HG03039 (cell line): ENCODE results near the gene FGF1.

ENCODE experiments used
- ATAC-seq: cut with Tn5 transposase; IDR thresholded peaks from one replicate; pipeline ENCODE4 v1.9.1; 2021; ENCODE audit warnings: mild to moderate bottlenecking, moderate library complexity; ENCODE audit not compliant: unreplicated experiment

The FGF1 gene

GRCh38 chr5:142685418-142686209, at the start of gene FGF1:
FGF1 (minus strand) TSS chr5:142686090; CDS start chr5:142614127, 71,963 bp downstream.
- no peak for ATAC-seq

GRCh38 chr5:142727735-142728047, 41.8 kb upstream of the FGF1 start:
- no peak for ATAC-seq

GRCh38 chr5:142726188-142726731, 40.4 kb upstream of the FGF1 start:
- no peak for ATAC-seq

- ATAC-seq = no peak
These were observed 39.6 kb upstream of the FGF1 start for GRCh38 chr5:142725231-142726187.

- no peak for ATAC-seq
These were observed 38.9 kb upstream of the FGF1 start for GRCh38 chr5:142724821-142725220.

- no peak for ATAC-seq
These were observed 37.0 kb upstream of the FGF1 start for GRCh38 chr5:142722896-142723295.

GRCh38 chr5:142722146-142722545, 36.3 kb upstream of the FGF1 start:
- no peak for ATAC-seq

GRCh38 chr5:142720641-142721271, 34.9 kb upstream of the FGF1 start:
- no peak for ATAC-seq

GRCh38 chr5:142719836-142720370, 34.0 kb upstream of the FGF1 start:
- ATAC-seq = no peak

GRCh38 chr5:142717582-142718215, 31.8 kb upstream of the FGF1 start:
- ATAC-seq = no peak

- ATAC-seq = no peak
These were observed 31.1 kb upstream of the FGF1 start for GRCh38 chr5:142716963-142717362.

- no peak for ATAC-seq
These were observed 29.4 kb upstream of the FGF1 start for GRCh38 chr5:142715291-142715690.

- peak; percentile 96 for ATAC-seq
These were observed 27.3 kb upstream of the FGF1 start for GRCh38 chr5:142713121-142713706.

- ATAC-seq = no peak
These were observed 17.3 kb upstream of the FGF1 start for GRCh38 chr5:142703153-142703552.

- no peak for ATAC-seq
These were observed 15.9 kb upstream of the FGF1 start for GRCh38 chr5:142701673-142702311.

GRCh38 chr5:142700566-142700965, 14.7 kb upstream of the FGF1 start:
- no peak for ATAC-seq

- ATAC-seq = peak; percentile 59
These were observed 13.4 kb upstream of the FGF1 start for GRCh38 chr5:142699184-142699720.

- ATAC-seq = no peak
These were observed 12.7 kb upstream of the FGF1 start for GRCh38 chr5:142698447-142699183.
